ENCODE data around the gene RFESD. TPM values are rescaled to one million over a fixed set of nuclear protein-coding genes. Genes with fewer than 3 reads are reported as not detected.

Gene RFESD
- total and polyA plus RNA-seq, 2 of the 4 experiments (the other 2 are of a cell fraction) = 1.5 to 2.7 TPM

GRCh38 chr5:95670568-95670967, 24.0 kb downstream of the RFESD start:
- WGBS, 2 experiments (ENCODE audit: extremely low coverage in 2 of 2, insufficient read length in 1 of 2) = 100% methylated on average over 3 of the region's 3 CpGs; no CpG with 5 or more reads in 1 of the 2 experiments
- DNase-seq (peak; percentile 26), ATAC-seq (ENCODE audit: low read depth) (peak; percentile 43)
- H2BK20ac ChIP-seq (ENCODE audit: low read depth, low read length) = 0 out of 2 replicates have a peak overlapping the region, but pooled peaks have one; percentile 24
- peak overlapping the region; percentile 65; the same call in 1 of the 2 replicates for H4K5ac ChIP-seq (ENCODE audit: low read depth, low read length)
- H3K9ac ChIP-seq (ENCODE audit: low read depth, low read length) = no peak overlapping the region; the same call in 1 of the 2 replicates
- H4K91ac ChIP-seq (ENCODE audit: insufficient read depth, low read depth, low read length) = no peak overlapping the region
- peak overlapping the region; percentile 26 for H3K4ac ChIP-seq (ENCODE audit: low read depth, low read length)
- dilution Hi-C loops (cut with HindIII; ENCODE audit: low sequenced_read_pairs, unreplicated experiment) (no loop called here), in situ Hi-C loops (cut with MboI; ENCODE audit: low sequenced_read_pairs) (no loop called here), intact Hi-C loops (cut with micrococcal nuclease) (no loop called here)
- H3K9me1 ChIP-seq (ENCODE audit: insufficient read depth, low read length) = peaks cover 4% of the 10 kb centered on the region
- TF ChIP-seq RCOR1 (IDR thresholded peaks at IDR 0.05; ENCODE audit: insufficient replicate concordance, low read length) (no peak), RFX5 (IDR thresholded peaks at IDR 0.05; ENCODE audit: low read depth, low read length) (no peak), NFE2L2 (IDR thresholded peaks at IDR 0.05; ENCODE audit: low read depth, low read length) (no peak), MAZ (IDR thresholded peaks at IDR 0.05; ENCODE audit: borderline replicate concordance, low read depth, low read length) (no peak), SMC3 (IDR thresholded peaks at IDR 0.05; ENCODE audit: low read depth, low read length) (no peak), CHD1 (IDR thresholded peaks at IDR 0.05; ENCODE audit: low read depth, low read length) (no peak), FOS (IDR thresholded peaks at IDR 0.05; ENCODE audit: low read depth, low read length) (no peak)
- H3K4me1 ChIP-seq (ENCODE audit: control insufficient read depth, insufficient read depth, low read length) = peaks cover 14% of the 10 kb centered on the region
- H3K14ac ChIP-seq (replicated peaks; ENCODE audit: low read depth, low read length) = peak overlapping the region; percentile 63; the same call in 1 of the 2 replicates
- no peak overlapping the region for H2AFZ ChIP-seq (replicated peaks; ENCODE audit: low read length, poor library complexity)
- H4K20me1 ChIP-seq (ENCODE audit: insufficient read depth, low read length) = no peaks in the 10 kb centered on the region
- H3K56ac ChIP-seq (ENCODE audit: extremely low read depth, insufficient read depth, low read length) = no peak overlapping the region
- peak overlapping the region; percentile 35; the same call in 1 of the 3 replicates for H2BK15ac ChIP-seq (ENCODE audit: low read depth, low read length)
- no peaks in the 10 kb centered on the region for H3K9me3 ChIP-seq (ENCODE audit: control insufficient read depth, insufficient read depth, low read length)
- no peak overlapping the region; a peak in 1 of 4 replicates for H4K8ac ChIP-seq (ENCODE audit: low read depth in 2 of 2, low read length in 2 of 2)
- no peak overlapping the region for H3K4me3 ChIP-seq (ENCODE audit: insufficient read depth, low read depth, low read length)
- no peak overlapping the region for H3K27ac ChIP-seq (ENCODE audit: insufficient read depth, low read length)
- H3K18ac ChIP-seq (ENCODE audit: low read depth, low read length) = peak overlapping the region; percentile 58; the same call in 1 of the 2 replicates
- H3K23ac ChIP-seq (ENCODE audit: low read depth, low read length) = no peak overlapping the region
- H3K27me3 ChIP-seq (ENCODE audit: control insufficient read depth, insufficient read depth, low read length) = no peaks in the 10 kb centered on the region
- peak overlapping the region; percentile 66 for H2BK5ac ChIP-seq (ENCODE audit: low read depth, low read length, poor library complexity, severe bottlenecking)
- POLR2A ChIA-PET (ENCODE audit: unreplicated experiment) = no interaction called here
- no peak overlapping the region for H2AK9ac ChIP-seq (replicated peaks; ENCODE audit: low read depth, low read length, poor library complexity)
- H3K36me3 ChIP-seq (ENCODE audit: control insufficient read depth, insufficient read depth, low read length) = no peaks in the 10 kb centered on the region
- 0 out of 4 replicates have a peak, but pooled peaks cover 0 to 4% of the 10 kb centered on the region in 2 experiments for H3K79me1 ChIP-seq (ENCODE audit: low read depth in 1 of 2, low read length in 2 of 2)
- peak overlapping the region; percentile 49; the same call in 1 of the 2 replicates for H2BK120ac ChIP-seq (ENCODE audit: low read depth, low read length)
- H2AK5ac ChIP-seq (ENCODE audit: low read depth, low read length) = peak overlapping the region; percentile 16; the same call in 1 of the 2 replicates
- no TSS peak for BruUV-seq (replicated peaks)
- CTCF ChIA-PET = interaction anchor here (2.1 kb wide), 1 partner anchor 11 kb away, joined by 4 read pairs; no protein-coding TSS in a partner anchor
- H3K4me2 ChIP-seq (ENCODE audit: low read depth, low read length) = no peak overlapping the region

All from IMR-90 (cell line).